H1 (cell line): ENCODE data around the gene GCLC. TPM values are rescaled to one million over a fixed set of nuclear protein-coding genes. Genes with fewer than 3 reads are reported as not detected.

Experiments used
- CTCF ChIA-PET: fragments of 300-600 bp; sonication (Branson Sonifier 250); formaldehyde crosslinking; loops from one replicate; lab custom pipeline; 2021; ENCODE audit not compliant: partially characterized antibody; lab: Charles Lee
- POLR2A ChIA-PET: fragments of 300-600 bp; sonication (Branson Sonifier 250); formaldehyde crosslinking; loops from one replicate; lab custom pipeline; 2021; ENCODE audit warnings: inconsistent platforms; ENCODE audit not compliant: partially characterized antibody; lab: Charles Lee
- DNase-seq, 2 experiments: peaks; one replicate each; pipeline versions ENCODE4 v3.0.0 to v3.0.0-alpha.2; 2010 to 2022; ENCODE audit warnings: low spot score in 2 of 2, low read depth in 1 of 2, mixed read lengths in 1 of 2
- FAIRE-seq: peaks from 2 replicates; lab custom pipeline; 2011; peaks lifted over from hg19 to GRCh38; lab: Jason Lieb, UNC
- H2AFZ ChIP-seq: 2 replicates; pipeline ENCODE4 v1.8.1; 2012; ENCODE audit warnings: low read length, inconsistent platforms
- H2AK5ac ChIP-seq: 2 replicates; pipeline ENCODE4 v1.6.1; 2013; ENCODE audit warnings: low read depth, low read length
- H2BK120ac ChIP-seq: replicated peaks from 2 replicates; pipeline ENCODE3; 2013; ENCODE audit warnings: low read depth, low read length, inconsistent platforms
- H2BK12ac ChIP-seq: 2 replicates; pipeline ENCODE4 v1.6.1; 2013; ENCODE audit warnings: low read depth, low read length
- H2BK15ac ChIP-seq: 2 replicates; pipeline ENCODE4 v1.6.1; 2013; ENCODE audit warnings: low read length
- H2BK20ac ChIP-seq: 2 replicates; pipeline ENCODE4 v1.6.1; 2013; ENCODE audit warnings: low read length
- H2BK5ac ChIP-seq: 2 replicates; pipeline ENCODE4 v1.6.1; 2013; ENCODE audit warnings: low read depth, low read length
- H3K14ac ChIP-seq: 2 replicates; pipeline ENCODE4 v1.6.1; 2013; ENCODE audit warnings: inconsistent platforms; ENCODE audit not compliant: insufficient read length
- H3K18ac ChIP-seq: 2 replicates; pipeline ENCODE4 v1.6.1; 2013; ENCODE audit warnings: low read length; ENCODE audit errors: extremely low read depth
- H3K23ac ChIP-seq: 2 replicates; pipeline ENCODE4 v1.6.1; 2013; ENCODE audit warnings: inconsistent platforms; ENCODE audit not compliant: insufficient read length
- H3K23me2 ChIP-seq: 2 replicates; pipeline ENCODE4 v1.6.1; 2013; ENCODE audit warnings: low read depth, low read length
- H3K27ac ChIP-seq: 2 replicates; pipeline ENCODE4 v1.6.1; 2011; ENCODE audit warnings: low read depth, low read length, inconsistent platforms
- H3K27me3 ChIP-seq, 4 experiments: replicated peaks in 1 of 4; 1 replicate in 1 of 4; 2 replicates in 3 of 4; pipeline versions ENCODE4 v1.6.1 to v1.8.1; 2011 to 2013; ENCODE audit warnings: low read length in 3 of 4, mild to moderate bottlenecking in 3 of 4, inconsistent platforms in 2 of 4, mixed read lengths in 2 of 4, moderate library complexity in 1 of 4; ENCODE audit not compliant: control insufficient read depth in 3 of 4, insufficient read depth in 3 of 4; ENCODE audit errors: extremely low read depth in 1 of 4
- H3K36me3 ChIP-seq, 4 experiments: 2 replicates each; pipeline versions ENCODE4 v1.6.1 to v1.8.1; 2011 to 2013; ENCODE audit warnings: mild to moderate bottlenecking in 4 of 4, low read length in 3 of 4, moderate library complexity in 2 of 4, control low read depth in 1 of 4, inconsistent platforms in 1 of 4; ENCODE audit not compliant: insufficient read depth in 4 of 4, control insufficient read depth in 2 of 4
- H3K4ac ChIP-seq: replicated peaks from 2 replicates; pipeline ENCODE3; 2013; ENCODE audit warnings: low read length, low read depth, mixed read lengths, inconsistent platforms; ENCODE audit not compliant: insufficient read length
- H3K4me1 ChIP-seq, 4 experiments: replicated peaks in 1 of 4; 1 replicate in 1 of 4; 2 replicates in 3 of 4; pipeline versions ENCODE4 v1.6.1 to v1.8.1; 2011 to 2013; ENCODE audit warnings: low read length in 3 of 4, inconsistent platforms in 2 of 4, mixed read lengths in 1 of 4; ENCODE audit not compliant: insufficient read depth in 4 of 4, control insufficient read depth in 3 of 4
- H3K4me2 ChIP-seq, 2 experiments: 2 replicates each; pipeline versions ENCODE4 v1.6.1 to v1.8.1; 2011 to 2013; ENCODE audit warnings: low read depth in 2 of 2, low read length in 2 of 2, control low read depth in 1 of 2, inconsistent platforms in 1 of 2, mild to moderate bottlenecking in 1 of 2; ENCODE audit not compliant: insufficient read depth in 1 of 2
- H3K4me3 ChIP-seq, 4 experiments: fragments of 200-600, 300-600 bp in 1 of 4; sonication (generic), shearing (Covaris generic), sonication (Bioruptor Twin) in 1 of 4; 2 replicates each; pipeline versions ENCODE4 v1.5.1 to v1.8.1; 2011 to 2016; ENCODE audit warnings: low read length in 4 of 4, low read depth in 3 of 4, control low read depth in 2 of 4, inconsistent platforms in 2 of 4, mild to moderate bottlenecking in 2 of 4, mixed read lengths in 1 of 4, moderate library complexity in 1 of 4; ENCODE audit not compliant: insufficient read depth in 2 of 4; ENCODE audit errors: extremely low read depth in 1 of 4
- H3K56ac ChIP-seq: replicated peaks from 2 replicates; pipeline ENCODE3; 2013; ENCODE audit warnings: low read depth, mild to moderate bottlenecking, mixed read lengths, low read length, inconsistent platforms; ENCODE audit not compliant: insufficient read length
- H3K79me1 ChIP-seq: 2 replicates; pipeline ENCODE4 v1.6.1; 2013; ENCODE audit warnings: low read depth, low read length, control low read depth
- H3K79me2 ChIP-seq, 2 experiments: 2 replicates each; pipeline versions ENCODE4 v1.6.1 to v1.8.1; 2012 to 2013; ENCODE audit warnings: low read length in 2 of 2, mild to moderate bottlenecking in 2 of 2, inconsistent platforms in 1 of 2; ENCODE audit not compliant: insufficient read depth in 2 of 2, control insufficient read depth in 1 of 2
- H3K9ac ChIP-seq, 4 experiments: replicated peaks in 1 of 4; 1 replicate in 1 of 4; 2 replicates in 3 of 4; pipeline versions ENCODE4 v1.6.1 to v1.8.1; 2011 to 2013; ENCODE audit warnings: low read depth in 3 of 4, low read length in 3 of 4, control low read depth in 2 of 4, mild to moderate bottlenecking in 2 of 4, moderate library complexity in 2 of 4, inconsistent platforms in 1 of 4; ENCODE audit errors: extremely low read depth in 1 of 4
- H3K9me3 ChIP-seq, 2 experiments: 2 replicates each; pipeline versions ENCODE4 v1.6.1 to v1.8.1; 2012 to 2013; ENCODE audit warnings: mild to moderate bottlenecking in 2 of 2, moderate library complexity in 2 of 2, control low read depth in 1 of 2, inconsistent platforms in 1 of 2, low read depth in 1 of 2, low read length in 1 of 2, mixed read lengths in 1 of 2; ENCODE audit not compliant: insufficient read depth in 2 of 2
- H4K20me1 ChIP-seq, 2 experiments: replicated peaks in 1 of 2; 2 replicates each; pipeline versions ENCODE3 to v1.8.1; 2011 to 2013; ENCODE audit warnings: inconsistent platforms in 2 of 2, low read length in 2 of 2, mild to moderate bottlenecking in 1 of 2; ENCODE audit not compliant: insufficient read depth in 2 of 2, control insufficient read depth in 1 of 2
- H4K5ac ChIP-seq: 2 replicates; pipeline ENCODE4 v1.6.1; 2013; ENCODE audit warnings: low read length, low read depth, mixed read lengths, inconsistent platforms; ENCODE audit not compliant: insufficient read length
- H4K8ac ChIP-seq: 2 replicates; pipeline ENCODE4 v1.8.0; 2013; ENCODE audit warnings: mild to moderate bottlenecking, moderate library complexity, low read length, inconsistent platforms; ENCODE audit not compliant: insufficient read depth; ENCODE audit errors: extremely low read depth
- H4K91ac ChIP-seq: replicated peaks from 2 replicates; pipeline ENCODE3; 2013; ENCODE audit warnings: low read length, mixed read lengths, inconsistent platforms; ENCODE audit not compliant: insufficient read length
- ATF2 ChIP-seq: IDR thresholded peaks from 2 replicates; pipeline ENCODE4 v1.6.1; 2012; ENCODE audit warnings: low read length, inconsistent platforms
- BRCA1 ChIP-seq: IDR thresholded peaks from 2 replicates; pipeline ENCODE4 v1.6.1; 2012; ENCODE audit warnings: low read depth, low read length, improper control_type of control experiment
- CBX8 ChIP-seq: fragments of 300-800, 300-1000 bp; sonication (generic); IDR thresholded peaks from 2 replicates; pipeline ENCODE4 v1.7.1; 2016; ENCODE audit warnings: low read depth, low read length, borderline replicate concordance
- HDAC2 ChIP-seq, 2 experiments: fragments of 300-600 bp in 1 of 2; sonication (generic) in 1 of 2; IDR thresholded peaks; 2 replicates each; pipeline ENCODE4 v1.6.1; 2011 to 2012; ENCODE audit warnings: low read depth in 2 of 2, low read length in 2 of 2, mild to moderate bottlenecking in 2 of 2, moderate library complexity in 2 of 2, borderline replicate concordance in 1 of 2, inconsistent platforms in 1 of 2
- JUN ChIP-seq: IDR thresholded peaks from 2 replicates; pipeline ENCODE4 v1.6.1; 2011; ENCODE audit warnings: low read depth, mild to moderate bottlenecking, improper control_type of control experiment, low read length
- POLR2A ChIP-seq, 2 experiments: IDR thresholded peaks; 1 replicate in 1 of 2; 2 replicates in 1 of 2; pipeline ENCODE4 v1.6.1; 2011; ENCODE audit warnings: low read depth in 2 of 2, low read length in 2 of 2, mild to moderate bottlenecking in 2 of 2; ENCODE audit errors: control extremely low read depth in 1 of 2
- POU5F1 ChIP-seq: IDR thresholded peaks from 2 replicates; pipeline ENCODE4 v1.6.1; 2011; ENCODE audit warnings: low read depth, mild to moderate bottlenecking, low read length, moderate library complexity
- RFX5 ChIP-seq: IDR thresholded peaks from 2 replicates; pipeline ENCODE4 v1.6.1; 2011; ENCODE audit warnings: low read depth, low read length, improper control_type of control experiment, borderline replicate concordance
- SUZ12 ChIP-seq: fragments of 200-600 bp; sonication (generic); IDR thresholded peaks from 2 replicates; pipeline ENCODE4 v1.6.1; 2012; ENCODE audit warnings: mild to moderate bottlenecking, inconsistent platforms, low read length, moderate library complexity, mixed read lengths
- TBP ChIP-seq: IDR thresholded peaks from 2 replicates; pipeline ENCODE4 v1.6.1; 2011; ENCODE audit warnings: low read depth, low read length, improper control_type of control experiment
- USF2 ChIP-seq: IDR thresholded peaks from 2 replicates; pipeline ENCODE4 v1.6.1; 2011; ENCODE audit warnings: low read length, improper control_type of control experiment
- WGBS, 2 experiments: shearing (Covaris generic) in 1 of 2; methylation state at CpG; one replicate each; pipeline versions ENCODE4 v1.1.6 to v1.1.7; 2013 to 2015; ENCODE audit warnings: low lambda C conversion rate in 2 of 2, mixed read lengths in 2 of 2, inconsistent platforms in 1 of 2, low coverage in 1 of 2, missing lambda C conversion rate in 1 of 2; ENCODE audit not compliant: insufficient replicate concordance in 2 of 2, insufficient coverage in 1 of 2, insufficient read length in 1 of 2; ENCODE audit errors: extremely low coverage in 1 of 2, missing lambda C conversion rate in 1 of 2; 5-methylcytosine and 5-hydroxymethylcytosine counted together
- polyA plus RNA-seq, 7 experiments: library from polyadenylated mRNA; depleted of rRNA in 3 of 7; stranded (reverse) in 5 of 7; unstranded in 2 of 7; fragments of >200 nt in 5 of 7; fragments of 200-250 nt in 2 of 7; gene quantifications; 1 replicate in 5 of 7; 2 replicates in 1 of 7; 4 replicates in 1 of 7; pipeline versions ENCODE4 v1.2.1 to v1.2.3, GENCODE V29; 2011 to 2013; ENCODE audit warnings: missing spikeins in 2 of 7, mixed read lengths in 2 of 7
- total RNA-seq: library from RNA; stranded (reverse); fragmentation: NEBNext Ultra II Directional; extraction: Animal tissue kit (Norgen Biotek cat#: 25700); gene quantifications from 2 replicates; pipeline ENCODE4 v1.2.1, GENCODE V29; 2021

The GCLC gene
- total and polyA plus RNA-seq, 2 of the 8 experiments (the other 6 are each of a cell fraction or from before 2014, with no cell fraction given), result 15.8 to 54.0 TPM

- Histone ChIP-seq H3K9me3 (no peaks in the 10 kb centered on the region), H3K4ac (no peak overlapping the region), H2BK120ac (no peak overlapping the region), H4K8ac (no peak overlapping the region), H3K23me2 (no peaks in the 10 kb centered on the region), H3K56ac (no peak overlapping the region), H3K36me3 (no peaks in the 10 kb centered on the region), H4K20me1 (no peaks in the 10 kb centered on the region), H3K4me2 (no peak overlapping the region), H4K5ac (no peak overlapping the region), H3K79me2 (no peaks in the 10 kb centered on the region), H3K27ac (no peak overlapping the region), H4K91ac (no peak overlapping the region), H3K4me1 (peaks cover 1 to 4% (median 4%) of the 10 kb centered on the region in 4 experiments; a peak in 4 of 7 replicates), H3K23ac (no peak overlapping the region), H2AFZ (no peak overlapping the region), H3K27me3 (no peaks in the 10 kb centered on the region), H3K4me3 (no peak overlapping the region), H2BK5ac (no peak overlapping the region), H3K14ac (no peak overlapping the region), H3K18ac (no peak overlapping the region), H2BK20ac (no peak overlapping the region), H3K79me1 (no peaks in the 10 kb centered on the region), H2BK15ac (no peak overlapping the region), H3K9ac (no peak overlapping the region), H2AK5ac (no peak overlapping the region), H2BK12ac (no peak overlapping the region)
- no peak for DNase-seq
- ChIA-PET CTCF (interaction anchor here (0.6 to 1.2 kb wide), 4 partner anchors 12 to 133 kb away, joined by 3 to 4 read pairs (median 3); no protein-coding TSS in a partner anchor), POLR2A (interaction anchor here (1.9 kb wide), 1 partner anchor 59 kb away, joined by 4 read pairs; no protein-coding TSS in a partner anchor)
- 80% methylated on average over 2 of the region's 2 CpGs; no CpG with 5 or more reads in 1 of the 2 experiments for WGBS, 2 experiments
- FAIRE-seq, result no peak
- TF ChIP-seq USF2 (no peak), ATF2 (no peak), TBP (no peak), HDAC2 (IDR thresholded peaks at IDR 0.05; ENCODE audit: borderline replicate concordance in 1 of 2, low read depth in 2 of 2, low read length in 2 of 2) (no peak), POLR2A (IDR thresholded peaks at IDR 0.05; ENCODE audit: control extremely low read depth in 1 of 2, low read depth in 2 of 2, low read length in 2 of 2) (no peak), JUN (no peak), RFX5 (no peak), BRCA1 (no peak), POU5F1 (no peak), SUZ12 (no peak), CBX8 (no peak)
These were observed 48.1 kb upstream of the GCLC start for GRCh38 chr6:53593001-53593488.
